ENCODE measurements around the gene TMEM170B.

- peak; percentile 49 for TF ChIP-seq CTCF (conservative IDR thresholded peaks at IDR 0.05; ENCODE audit: low read length)
- no peak for TF ChIP-seq EZH2phosphoT487 (IDR thresholded peaks at IDR 0.05; ENCODE audit: borderline replicate concordance)
Measured at GRCh38 chr6:11595903-11596302, 58.4 kb downstream of the TMEM170B start.

Data from Loucy (cell line).